Erythroblast (primary cell): ENCODE data around the gene MAP1LC3C.

ENCODE experiments used
- GATA1 ChIP-seq: IDR thresholded peaks from 2 replicates; pipeline ENCODE4 v1.6.1; 2011; ENCODE audit warnings: low read depth, mild to moderate bottlenecking, control low read depth, low read length, moderate library complexity
- POLR2A ChIP-seq: IDR thresholded peaks from 2 replicates; pipeline ENCODE4 v1.6.1; 2011; ENCODE audit warnings: mild to moderate bottlenecking, low read length

- TF ChIP-seq POLR2A (no peak), GATA1 (no peak)
These were observed 20.1 kb upstream of the MAP1LC3C start for GRCh38 chr1:242019018-242019417.
